SK-N-MC (cell line): ENCODE data around the gene OR4X1.

Experiments
- EZH2 ChIP-seq: fragments of 200-600 bp; sonication (generic); IDR thresholded peaks from one replicate; pipeline ENCODE4 v1.6.1; 2017; ENCODE audit warnings: antibody characterized with exemption
- FOXP2 ChIP-seq: optimal IDR thresholded peaks from 2 replicates; pipeline ENCODE3; 2011; ENCODE audit warnings: mild to moderate bottlenecking, moderate library complexity; ENCODE audit not compliant: insufficient read depth; ENCODE audit errors: extremely low read length, control extremely low read depth
- POLR2AphosphoS5 ChIP-seq: IDR thresholded peaks from 2 replicates; pipeline ENCODE4 v1.6.1; 2012; ENCODE audit warnings: mild to moderate bottlenecking, low read depth, low read length, borderline replicate concordance

DNA sequence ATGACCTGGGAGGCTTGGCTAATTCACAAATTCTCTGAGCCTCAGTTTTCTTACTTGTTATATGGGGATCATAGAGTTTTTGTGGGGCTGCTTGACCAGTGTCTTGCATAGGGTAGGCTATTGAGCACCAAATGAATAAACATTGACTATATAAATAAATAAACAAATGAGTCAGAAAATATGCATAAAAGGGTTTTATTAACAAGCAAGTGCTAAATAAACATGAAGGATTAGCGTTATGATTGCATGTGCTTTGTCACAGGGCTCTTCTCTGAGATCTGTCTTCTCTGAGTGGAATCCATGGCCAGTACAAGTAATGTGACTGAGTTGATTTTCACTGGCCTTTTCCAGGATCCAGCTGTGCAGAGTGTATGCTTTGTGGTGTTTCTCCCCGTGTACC lies 47.2 kb upstream of the OR4X1 start, which contains the start of gene OR4B1:
- TF ChIP-seq FOXP2 (no peak), EZH2 (no peak), POLR2AphosphoS5 (no peak)
